Activated CD8-positive, alpha-beta memory T cell treated with anti-CD3 and anti-CD28 coated beads, Interleukin-2, amount 10 ng/mL, durations not matched to agents 7 days and 5 days (primary cell): ENCODE results near the gene TXN2. TPM values are rescaled to one million over a fixed set of nuclear protein-coding genes. Genes with fewer than 3 reads are reported as not detected.
"Not testable (repeated sequence)": the region's sequence is repeated elsewhere in the genome, so short reads cannot be mapped to it uniquely, and the experiment has no call there.

Experiments
- ATAC-seq: fragments of 150-1000 bp; cut with Tn5 transposase; one replicate; pipeline ENCODE4 v1.10.0; 2021; ENCODE audit warnings: moderate library complexity
- CTCF ChIA-PET: fragments of 350-600 bp; sonication (Branson Sonifier 250); formaldehyde crosslinking; loops from one replicate; lab custom pipeline; 2021; ENCODE audit warnings: antibody characterized with exemption; lab: Charles Lee
- DNase-seq: peaks from one replicate; pipeline ENCODE4 v3.0.0-alpha.2; 2020
- H3K27ac Mint-ChIP-seq: one replicate; pipeline ENCODE4 v1.8.0; 2021; ENCODE audit warnings: mild to moderate bottlenecking, mixed read lengths
- H3K27me3 Mint-ChIP-seq: one replicate; pipeline ENCODE4 v1.8.0; 2021; ENCODE audit warnings: mixed read lengths
- H3K36me3 Mint-ChIP-seq: one replicate; pipeline ENCODE4 v1.8.0; 2021; ENCODE audit warnings: mild to moderate bottlenecking, mixed read lengths
- H3K4me1 Mint-ChIP-seq: one replicate; pipeline ENCODE4 v1.8.0; 2021; ENCODE audit warnings: mixed read lengths
- H3K4me3 Mint-ChIP-seq: one replicate; pipeline ENCODE4 v1.8.0; 2021; ENCODE audit warnings: mild to moderate bottlenecking, moderate library complexity, mixed read lengths
- H3K9me3 Mint-ChIP-seq: one replicate; pipeline ENCODE4 v1.8.0; 2022; ENCODE audit warnings: low read depth, mixed read lengths
- total RNA-seq, 2 experiments: library from RNA; stranded (reverse); gene quantifications; one replicate each; pipeline ENCODE4 v1.2.3, GENCODE V29; 2021

Gene TXN2
- total RNA-seq, 2 experiments from 2014 or later, result 78.7 to 82.6 TPM

DNA sequence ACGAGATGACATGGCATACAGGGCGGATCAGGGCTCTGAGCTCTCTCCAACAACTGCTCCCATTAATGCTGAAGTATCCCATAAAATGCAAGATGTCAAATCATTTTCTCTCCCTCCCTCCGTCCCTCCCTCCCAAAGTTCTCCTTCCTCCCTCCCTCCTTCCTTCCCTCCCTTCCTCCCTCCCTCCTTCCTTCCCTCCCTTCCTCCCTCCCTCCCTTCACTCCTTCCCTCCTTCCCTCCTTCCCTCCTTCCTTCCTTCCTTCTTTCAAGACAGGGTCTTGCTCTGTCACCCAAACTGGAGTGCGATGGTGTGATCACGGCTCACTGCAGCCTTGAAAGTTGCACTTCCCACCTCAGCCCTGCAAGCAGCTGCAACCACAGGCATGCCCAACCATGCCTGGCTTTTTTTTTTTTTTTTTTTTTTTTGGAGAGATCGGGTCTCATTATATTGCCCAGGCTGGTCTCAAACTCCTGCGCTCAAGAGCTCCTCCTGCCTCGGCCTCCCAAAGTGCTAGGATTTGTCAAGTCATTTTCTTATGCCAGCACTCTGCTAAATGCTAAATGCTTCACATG is 38.2 kb downstream of the TXN2 start:
- Mint-ChIP-seq H3K36me3 (no peaks in the 10 kb centered on the region), H3K4me3 (no peak overlapping the region), H3K27me3 (peaks cover 3% of the 10 kb centered on the region), H3K4me1 (peaks cover 39% of the 10 kb centered on the region), H3K27ac (no peak overlapping the region), H3K9me3 (no peaks in the 10 kb centered on the region)
- DNase-seq (no peak), ATAC-seq (no peak)
- CTCF ChIA-PET, result interaction anchor here (1.2 to 1.8 kb wide), 4 partner anchors 8 to 55 kb away, joined by 3 to 4 read pairs (median 3); partner anchors contain the start of gene MYH9

DNA sequence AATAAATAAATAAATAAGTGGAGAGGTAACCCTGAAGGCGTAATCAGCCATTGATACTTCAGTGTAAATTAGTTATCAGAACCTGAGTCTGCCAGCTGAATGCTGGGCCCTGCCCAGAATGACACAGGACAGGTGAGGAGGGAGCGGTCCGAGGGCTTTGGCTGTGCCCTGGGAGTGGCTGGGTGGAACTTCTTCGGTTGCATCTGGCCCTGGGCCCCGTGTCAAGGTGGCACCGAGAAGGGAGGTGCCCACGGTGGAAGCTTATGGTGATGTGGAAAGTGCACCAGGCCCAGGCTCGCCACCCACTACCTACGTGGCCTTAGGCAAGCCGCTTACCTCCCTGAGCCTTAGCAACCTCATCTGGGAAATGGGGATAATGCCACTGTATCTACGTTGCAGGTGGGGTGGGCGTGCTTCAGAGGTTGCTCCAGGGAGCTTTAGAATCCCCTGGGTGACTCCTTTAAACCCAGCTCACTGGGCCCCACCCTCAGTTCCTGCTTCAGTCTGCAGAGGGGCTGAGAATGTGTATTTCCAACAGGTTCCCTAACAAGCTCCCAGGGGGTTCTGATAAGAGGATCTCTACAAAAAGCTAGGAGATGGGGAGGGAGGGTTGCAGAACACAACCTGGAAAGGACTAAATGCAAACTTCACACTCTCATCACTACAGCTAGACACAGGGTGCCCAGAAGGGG is 38.8 kb downstream of the TXN2 start:
- CTCF ChIA-PET, result interaction anchor here (1.2 to 1.8 kb wide), 5 partner anchors 9 to 55 kb away, joined by 3 to 4 read pairs (median 3); partner anchors contain the start of gene MYH9

DNA sequence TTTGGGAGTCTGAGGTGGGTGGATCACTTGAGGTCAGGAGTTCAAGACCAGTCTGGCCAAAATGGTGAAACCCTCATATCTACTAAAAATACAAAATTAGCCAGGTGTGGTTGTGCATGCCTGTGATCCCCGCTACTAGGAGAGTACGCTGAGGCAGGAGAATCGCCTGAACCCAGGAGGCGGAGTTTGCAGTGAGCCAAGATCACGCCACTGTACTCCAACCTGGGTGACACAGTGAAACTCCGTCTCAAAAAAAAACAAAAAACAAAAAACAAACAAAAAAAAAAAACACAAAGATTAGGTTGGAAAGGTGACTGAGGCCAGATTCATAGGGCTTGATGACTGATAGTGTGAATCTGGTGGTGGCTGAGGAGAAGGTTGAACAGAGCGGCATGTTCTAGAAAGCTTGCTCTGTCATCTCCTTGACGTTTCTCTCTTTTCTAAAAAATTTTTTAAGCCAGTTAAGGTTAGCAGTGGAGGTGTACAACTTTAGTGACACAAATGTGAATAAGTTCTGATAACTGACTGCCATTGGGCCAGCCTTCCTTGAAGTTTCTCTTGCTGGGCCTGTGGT is 40.9 kb downstream of the TXN2 start:
- DNase-seq (no peak), ATAC-seq (peak; percentile 37)
- peaks cover 3% of the 10 kb centered on the region for H3K27me3 Mint-ChIP-seq
- no peak overlapping the region for H3K27ac Mint-ChIP-seq
- no peaks in the 10 kb centered on the region for H3K9me3 Mint-ChIP-seq
- peaks cover 37% of the 10 kb centered on the region for H3K4me1 Mint-ChIP-seq
- H3K4me3 Mint-ChIP-seq, result no peak overlapping the region
- H3K36me3 Mint-ChIP-seq, result no peaks in the 10 kb centered on the region
- CTCF ChIA-PET, result interaction anchor here (1.0 kb wide), 1 partner anchor 35 kb away, joined by 3 read pairs; no protein-coding TSS in a partner anchor

More for the DNA sequence above, 38.8 kb downstream of the TXN2 start:
- H3K36me3 Mint-ChIP-seq, result no peaks in the 10 kb centered on the region
- peaks cover 35% of the 10 kb centered on the region for H3K4me1 Mint-ChIP-seq
- no peak for ATAC-seq
- H3K9me3 Mint-ChIP-seq, result no peaks in the 10 kb centered on the region
- H3K27ac Mint-ChIP-seq, result no peak overlapping the region
- H3K4me3 Mint-ChIP-seq, result no peak overlapping the region
- no peak for DNase-seq
- peaks cover 3% of the 10 kb centered on the region for H3K27me3 Mint-ChIP-seq

DNA sequence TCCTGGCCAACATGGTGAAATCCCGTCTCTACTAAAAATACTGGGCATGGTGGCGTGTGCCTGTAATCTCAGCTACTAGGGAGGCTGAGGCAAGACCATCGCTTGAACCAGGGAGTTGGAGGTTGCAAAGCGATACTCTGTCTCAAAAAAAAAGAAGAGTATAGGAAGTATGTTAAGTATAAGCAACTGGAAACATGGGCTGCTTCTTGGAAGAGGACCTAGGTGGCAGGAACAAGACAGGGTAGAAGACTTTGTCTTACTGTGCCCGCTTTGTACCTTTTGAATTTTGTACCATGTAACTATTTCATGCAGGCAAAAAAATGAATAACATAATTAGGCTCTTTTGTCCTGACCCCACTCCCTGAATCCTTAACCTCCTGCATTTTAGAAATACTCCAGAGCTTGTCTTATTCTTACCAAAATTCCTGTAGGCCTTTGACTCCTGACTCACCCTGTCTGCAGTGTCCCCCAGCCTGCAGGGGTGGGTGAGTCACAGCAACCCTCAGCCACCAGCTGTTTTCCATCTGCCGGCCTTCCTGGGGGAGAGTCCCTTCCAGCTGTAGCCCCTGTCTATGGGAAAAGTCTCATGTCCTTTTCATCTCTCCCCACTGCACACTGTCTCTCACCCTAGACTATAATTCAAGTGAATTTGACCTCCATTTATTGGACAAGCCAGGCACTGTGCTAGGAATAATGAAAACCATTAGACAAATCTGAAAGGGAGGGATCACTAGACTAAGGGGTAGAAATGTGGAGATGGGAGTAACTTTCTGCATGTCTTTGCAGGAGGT is 41.8 kb downstream of the TXN2 start:
- H3K9me3 Mint-ChIP-seq, result no peaks in the 10 kb centered on the region
- peaks cover 41% of the 10 kb centered on the region for H3K4me1 Mint-ChIP-seq
- ATAC-seq, result no peak
- peaks cover 3% of the 10 kb centered on the region for H3K27me3 Mint-ChIP-seq
- no peak overlapping the region for H3K4me3 Mint-ChIP-seq
- CTCF ChIA-PET, result no interaction called here
- H3K36me3 Mint-ChIP-seq, result no peaks in the 10 kb centered on the region
- DNase-seq, result no peak
- no peak overlapping the region for H3K27ac Mint-ChIP-seq

DNA sequence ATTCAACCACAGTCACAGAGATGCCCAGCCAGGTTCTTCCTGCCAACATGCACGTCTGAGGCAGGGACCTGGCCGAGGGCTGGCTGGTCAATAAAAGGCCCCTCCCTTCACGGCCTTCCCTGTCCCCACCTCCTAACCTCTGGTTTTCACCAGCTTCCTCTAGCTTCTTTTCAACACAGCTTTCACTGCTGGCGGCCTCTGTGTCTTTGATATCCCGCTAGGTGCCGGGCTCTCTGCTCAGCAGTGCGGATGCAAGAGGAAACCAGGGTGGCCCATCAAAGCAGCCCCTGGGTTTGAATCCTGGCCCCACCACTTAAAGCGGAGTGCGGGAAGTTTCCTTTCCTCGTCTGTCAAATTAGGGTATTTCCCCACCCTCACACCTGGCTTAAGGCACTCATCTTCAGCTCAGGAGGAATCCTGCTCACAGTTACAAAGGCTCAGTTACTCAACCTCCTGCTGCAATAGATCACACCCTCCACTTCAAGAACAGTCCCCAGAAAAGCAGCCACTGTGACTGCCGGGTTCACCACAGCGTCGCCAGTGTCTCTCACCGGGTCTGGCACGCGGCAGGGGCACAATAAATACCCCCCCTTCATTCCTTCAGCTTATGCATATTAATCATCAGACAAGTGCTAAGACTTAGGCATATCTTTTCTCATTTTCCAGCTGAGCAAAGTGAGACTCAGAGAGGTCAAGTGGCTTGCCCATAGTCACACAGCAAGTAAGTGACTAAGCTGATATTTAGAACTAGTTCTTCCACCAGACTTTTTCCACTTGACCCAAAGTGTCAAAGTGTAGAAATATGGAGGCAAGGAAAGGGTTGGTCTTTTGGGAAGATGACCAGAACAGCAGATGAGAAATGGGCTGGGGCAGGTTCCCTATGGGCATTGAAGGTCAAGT is 45.7 kb downstream of the TXN2 start:
- ATAC-seq (peak; percentile 85), DNase-seq (peak; percentile 66)
- Mint-ChIP-seq H3K36me3 (no peaks in the 10 kb centered on the region), H3K27me3 (no peaks in the 10 kb centered on the region), H3K4me1 (peaks cover 35% of the 10 kb centered on the region), H3K4me3 (peak overlapping the region; percentile 11), H3K27ac (peak overlapping the region; percentile 86), H3K9me3 (no peaks in the 10 kb centered on the region)
- CTCF ChIA-PET, result interaction anchor here (0.8 to 1.8 kb wide), 11 partner anchors 11 to 110 kb away, joined by 3 to 6 read pairs (median 3); partner anchors contain the start of gene MYH9

DNA sequence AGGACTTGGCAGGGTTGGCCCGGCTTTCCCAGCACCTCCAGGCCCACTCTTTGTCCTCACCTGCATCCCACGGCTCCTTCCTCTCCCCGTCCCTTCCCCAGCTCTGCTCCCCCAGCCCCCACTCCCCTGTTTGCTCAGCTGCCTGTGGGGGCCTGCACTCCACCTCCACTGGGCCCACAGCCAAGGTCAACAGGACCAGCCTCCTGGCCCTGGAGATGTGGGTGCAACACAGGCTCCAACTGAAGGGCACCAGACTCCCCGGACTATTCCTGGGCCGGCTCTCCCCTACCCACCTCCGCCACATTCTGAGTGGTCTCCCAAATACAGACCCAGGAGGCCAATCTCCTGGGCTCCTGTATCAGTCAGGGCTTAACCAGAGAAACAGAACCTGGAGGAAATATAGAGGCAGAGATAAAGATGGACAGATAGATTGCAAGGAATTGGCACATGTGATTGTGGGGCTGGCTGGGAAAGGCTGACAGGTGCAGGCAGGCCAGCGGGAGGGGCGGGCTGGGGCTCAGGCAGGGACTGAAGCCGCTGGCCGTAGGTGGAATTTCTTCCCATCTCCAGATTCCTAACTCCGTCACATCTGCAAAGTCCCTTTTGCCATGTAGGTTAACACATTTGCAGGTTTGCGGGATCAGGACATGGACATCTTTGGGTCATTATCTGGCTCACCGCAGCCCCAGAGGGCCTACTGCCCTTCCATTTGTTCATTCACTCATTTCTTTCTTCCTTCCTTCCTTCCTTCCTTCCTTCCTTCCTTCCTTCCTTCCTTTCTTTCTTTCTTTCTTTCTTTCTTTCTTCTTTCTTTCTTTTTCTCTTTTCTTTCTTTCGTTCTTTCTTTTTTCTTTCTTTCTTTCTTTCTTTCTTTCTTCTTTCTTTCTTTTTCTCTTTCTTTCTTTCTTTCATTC is 47.9 kb downstream of the TXN2 start:
- no peaks in the 10 kb centered on the region for H3K36me3 Mint-ChIP-seq

DNA sequence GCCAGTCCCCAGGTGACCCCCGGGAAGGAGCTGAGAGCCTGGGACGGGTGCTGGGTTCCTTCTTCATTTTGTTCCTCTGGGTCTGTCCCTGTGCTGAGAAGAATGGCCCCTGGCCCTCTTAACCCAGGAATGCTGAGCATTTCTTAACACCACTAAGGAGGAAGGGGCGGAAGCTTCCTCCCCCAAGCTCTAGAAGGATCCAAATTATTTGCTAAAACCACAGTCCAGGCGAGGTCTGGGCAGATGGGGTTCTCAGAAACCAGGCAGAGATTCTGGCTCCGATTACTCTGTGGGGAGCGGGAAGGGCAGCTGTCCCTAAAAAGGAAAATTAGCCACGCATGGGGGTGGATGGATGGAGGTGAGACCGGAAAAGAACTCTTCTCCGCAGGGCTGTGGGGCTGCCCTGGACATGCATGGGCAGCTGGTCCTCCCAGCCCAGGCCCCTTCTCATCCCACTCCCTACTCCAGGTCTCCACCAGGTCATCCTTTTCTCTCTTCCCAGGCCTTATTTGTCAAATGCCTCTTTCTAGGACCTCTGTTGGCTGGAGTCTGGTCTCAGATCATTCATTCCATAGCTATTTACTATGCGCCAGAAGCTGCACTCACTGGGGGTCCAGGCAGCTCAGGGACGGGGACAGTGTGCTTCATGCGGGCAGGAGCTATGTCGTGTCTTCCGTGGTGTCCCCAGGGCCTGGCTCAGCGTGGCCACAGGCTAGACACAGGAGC is 48.7 kb downstream of the TXN2 start:
- no peak overlapping the region for H3K27ac Mint-ChIP-seq

More for the DNA sequence above, 47.9 kb downstream of the TXN2 start:
- Mint-ChIP-seq H3K27me3 (no peaks in the 10 kb centered on the region), H3K4me1 (peaks cover 23% of the 10 kb centered on the region), H3K4me3 (no peak overlapping the region), H3K27ac (no peak overlapping the region), H3K9me3 (no peaks in the 10 kb centered on the region)
- no peak for DNase-seq
- ATAC-seq, result no peak
- CTCF ChIA-PET, result no interaction called here

DNA sequence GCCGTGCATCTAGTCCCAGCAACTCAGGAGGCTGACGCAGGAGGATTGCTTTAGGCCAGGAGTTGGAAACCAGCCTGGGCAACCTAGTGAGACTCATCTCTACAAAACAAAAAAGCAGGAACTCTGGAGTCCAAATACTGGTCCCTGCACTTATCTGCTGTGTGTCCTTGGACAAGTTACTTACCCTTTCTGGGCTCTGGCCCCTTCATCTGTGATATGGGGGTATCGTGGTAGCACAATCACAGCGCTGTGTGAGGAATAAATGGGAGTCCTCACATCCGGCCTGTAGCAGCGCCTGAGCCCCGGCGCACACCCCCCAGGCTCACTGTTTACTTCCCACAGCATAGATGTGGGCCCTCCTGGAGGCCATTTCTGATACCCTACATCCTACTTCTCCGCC is 49.5 kb downstream of the TXN2 start:
- H3K4me1 Mint-ChIP-seq, result peaks cover 23% of the 10 kb centered on the region
- H3K4me3 Mint-ChIP-seq, result no peak overlapping the region
- H3K27ac Mint-ChIP-seq, result no peak overlapping the region
- ATAC-seq (no peak), DNase-seq (no peak)
- H3K36me3 Mint-ChIP-seq, result no peaks in the 10 kb centered on the region
- no peaks in the 10 kb centered on the region for H3K9me3 Mint-ChIP-seq
- H3K27me3 Mint-ChIP-seq, result no peaks in the 10 kb centered on the region
- CTCF ChIA-PET, result no interaction called here

More for the DNA sequence above, 48.7 kb downstream of the TXN2 start:
- peaks cover 23% of the 10 kb centered on the region for H3K4me1 Mint-ChIP-seq
- no peak for DNase-seq
- CTCF ChIA-PET, result no interaction called here
- H3K27me3 Mint-ChIP-seq, result no peaks in the 10 kb centered on the region
- H3K9me3 Mint-ChIP-seq, result no peaks in the 10 kb centered on the region
- no peak for ATAC-seq
- H3K4me3 Mint-ChIP-seq, result no peak overlapping the region
- no peaks in the 10 kb centered on the region for H3K36me3 Mint-ChIP-seq

DNA sequence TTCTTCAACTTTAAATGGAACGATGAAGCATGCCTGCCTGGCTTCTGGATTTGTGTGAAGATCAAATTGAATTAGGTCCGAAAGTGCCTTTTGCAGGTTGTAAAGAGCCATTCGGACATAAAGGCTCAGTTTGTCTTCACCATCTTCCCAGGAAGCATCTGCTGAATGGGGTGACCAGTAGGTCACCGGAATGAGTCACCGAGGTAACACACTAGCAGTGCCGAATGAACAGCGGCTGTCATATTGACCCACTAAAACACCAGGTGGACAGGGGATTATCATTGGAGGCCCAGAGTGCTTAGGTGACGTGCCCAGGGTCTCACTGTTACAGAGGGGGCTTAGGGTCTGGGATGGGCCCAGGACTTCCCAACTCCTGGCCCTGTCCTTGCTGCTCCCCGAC is 50.6 kb downstream of the TXN2 start:
- H3K27ac Mint-ChIP-seq, result no peak overlapping the region
- CTCF ChIA-PET, result no interaction called here

DNA sequence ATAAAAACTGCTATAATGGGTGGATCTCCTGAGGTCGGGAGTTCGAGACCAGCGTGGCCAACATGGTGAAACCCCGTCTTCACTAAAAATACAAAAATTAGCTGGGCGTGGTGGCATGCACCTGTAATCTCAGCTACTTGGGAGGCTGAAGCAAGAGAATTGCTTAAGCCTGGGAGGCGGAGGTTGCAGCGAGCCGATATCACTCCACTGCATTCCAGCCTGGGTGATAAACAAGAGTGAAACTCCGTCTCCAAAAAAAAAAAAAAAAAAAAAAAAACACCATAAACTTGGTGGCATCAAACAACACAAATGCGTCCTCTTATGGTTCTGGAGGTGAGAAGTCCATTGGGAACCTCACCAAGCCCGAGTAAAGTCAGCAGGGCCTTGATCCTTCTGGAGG is 53.5 kb downstream of the TXN2 start:
- H3K9me3 Mint-ChIP-seq, ATAC-seq, H3K27me3 Mint-ChIP-seq, H3K27ac Mint-ChIP-seq, H3K36me3 Mint-ChIP-seq, DNase-seq, H3K4me3 Mint-ChIP-seq: not testable (repeated sequence)
- H3K4me1 Mint-ChIP-seq, result peaks cover 21% of the 10 kb centered on the region
- CTCF ChIA-PET, result interaction anchor here (0.7 kb wide), 2 partner anchors 14 to 20 kb away, joined by 3 to 5 read pairs; no protein-coding TSS in a partner anchor

More for the DNA sequence above, 50.6 kb downstream of the TXN2 start:
- ATAC-seq (no peak), DNase-seq (no peak)
- no peaks in the 10 kb centered on the region for H3K27me3 Mint-ChIP-seq
- H3K36me3 Mint-ChIP-seq, result no peaks in the 10 kb centered on the region
- H3K9me3 Mint-ChIP-seq, result no peaks in the 10 kb centered on the region
- peaks cover 16% of the 10 kb centered on the region for H3K4me1 Mint-ChIP-seq
- H3K4me3 Mint-ChIP-seq, result no peak overlapping the region

DNA sequence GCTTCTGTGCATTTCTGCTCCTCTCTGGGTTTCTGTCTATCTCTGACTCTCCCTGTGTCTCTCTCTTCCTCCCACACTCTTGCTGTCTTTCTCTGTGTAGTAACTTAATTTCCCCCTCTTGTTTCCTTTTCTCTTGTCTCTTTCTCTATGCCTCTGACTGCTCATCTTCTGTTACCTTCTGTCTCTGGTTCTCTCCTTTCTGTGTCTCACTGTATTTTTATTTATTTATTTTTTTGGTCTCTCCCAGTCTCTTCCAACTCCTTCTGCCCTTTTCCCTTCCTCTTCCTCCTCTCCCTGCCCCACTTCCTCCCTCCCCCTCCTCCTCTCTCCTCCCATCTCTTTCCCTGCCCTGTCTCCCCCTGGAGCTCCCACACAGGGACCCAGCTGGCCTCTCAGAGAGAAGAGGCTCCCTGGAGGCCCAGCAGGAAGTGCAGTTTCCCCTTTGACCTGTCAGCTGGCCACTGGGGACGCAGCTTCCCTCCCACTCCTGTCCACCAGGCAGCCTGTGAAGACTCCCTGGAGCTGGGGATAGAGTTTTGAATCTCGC is 55.4 kb downstream of the TXN2 start:
- Mint-ChIP-seq H3K9me3 (no peaks in the 10 kb centered on the region), H3K4me3 (no peak overlapping the region), H3K4me1 (peaks cover 21% of the 10 kb centered on the region), H3K27me3 (no peaks in the 10 kb centered on the region), H3K27ac (peak overlapping the region; percentile 74), H3K36me3 (no peaks in the 10 kb centered on the region)
- DNase-seq (no peak), ATAC-seq (no peak)
- CTCF ChIA-PET, result interaction anchor here (1.6 kb wide), 1 partner anchor 25 kb away, joined by 4 read pairs; no protein-coding TSS in a partner anchor
